A549 (cell line): ENCODE measurements around the gene B3GALT6.

Experiments
- CEBPB ChIP-seq, 2 experiments: fragments of >200 bp in 1 of 2; sonication (Bioruptor Twin) in 1 of 2; formaldehyde crosslinking in 1 of 2; IDR thresholded peaks; 2 replicates each; pipeline ENCODE4 v1.6.1; 2012 to 2016
- TF ChIP-seq, protein P1 (sequence below): fragments of >200 bp; sonication (Bioruptor Twin); formaldehyde crosslinking; IDR thresholded peaks from 3 replicates; pipeline ENCODE4 v1.5.1; 2016
- TF ChIP-seq, protein P2 (sequence below): fragments of 200-600 bp; sonication (generic); IDR thresholded peaks from 2 replicates; pipeline ENCODE4 v1.6.1; 2016; ENCODE audit warnings: antibody characterized with exemption, mild to moderate bottlenecking, moderate library complexity

DNA sequence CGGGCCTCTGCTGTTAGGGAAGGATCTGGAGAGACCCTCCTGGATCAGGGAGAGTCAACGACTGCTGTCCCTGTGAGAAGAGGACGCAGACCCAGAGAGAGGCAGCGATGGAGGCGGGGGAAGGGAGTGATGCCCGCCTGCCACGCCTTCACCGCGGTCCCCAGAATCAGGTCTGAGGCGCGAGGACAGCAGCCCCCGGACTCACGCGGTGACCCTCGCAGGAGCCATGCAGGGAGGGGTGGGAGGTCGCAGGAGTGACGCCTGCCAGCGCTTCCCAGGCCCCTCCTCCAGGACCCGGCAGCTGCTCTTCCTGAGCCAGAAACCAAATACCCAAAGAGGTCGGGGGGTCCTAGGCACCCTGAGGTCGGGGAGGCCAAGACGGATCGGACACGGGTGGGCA, 11.8 kb upstream of the B3GALT6 start:
- TF ChIP-seq CEBPB (IDR thresholded peaks at IDR 0.05) = no peak
- TF ChIP-seq, protein P1, sequence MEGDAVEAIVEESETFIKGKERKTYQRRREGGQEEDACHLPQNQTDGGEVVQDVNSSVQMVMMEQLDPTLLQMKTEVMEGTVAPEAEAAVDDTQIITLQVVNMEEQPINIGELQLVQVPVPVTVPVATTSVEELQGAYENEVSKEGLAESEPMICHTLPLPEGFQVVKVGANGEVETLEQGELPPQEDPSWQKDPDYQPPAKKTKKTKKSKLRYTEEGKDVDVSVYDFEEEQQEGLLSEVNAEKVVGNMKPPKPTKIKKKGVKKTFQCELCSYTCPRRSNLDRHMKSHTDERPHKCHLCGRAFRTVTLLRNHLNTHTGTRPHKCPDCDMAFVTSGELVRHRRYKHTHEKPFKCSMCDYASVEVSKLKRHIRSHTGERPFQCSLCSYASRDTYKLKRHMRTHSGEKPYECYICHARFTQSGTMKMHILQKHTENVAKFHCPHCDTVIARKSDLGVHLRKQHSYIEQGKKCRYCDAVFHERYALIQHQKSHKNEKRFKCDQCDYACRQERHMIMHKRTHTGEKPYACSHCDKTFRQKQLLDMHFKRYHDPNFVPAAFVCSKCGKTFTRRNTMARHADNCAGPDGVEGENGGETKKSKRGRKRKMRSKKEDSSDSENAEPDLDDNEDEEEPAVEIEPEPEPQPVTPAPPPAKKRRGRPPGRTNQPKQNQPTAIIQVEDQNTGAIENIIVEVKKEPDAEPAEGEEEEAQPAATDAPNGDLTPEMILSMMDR = no peak
- TF ChIP-seq, protein P2, sequence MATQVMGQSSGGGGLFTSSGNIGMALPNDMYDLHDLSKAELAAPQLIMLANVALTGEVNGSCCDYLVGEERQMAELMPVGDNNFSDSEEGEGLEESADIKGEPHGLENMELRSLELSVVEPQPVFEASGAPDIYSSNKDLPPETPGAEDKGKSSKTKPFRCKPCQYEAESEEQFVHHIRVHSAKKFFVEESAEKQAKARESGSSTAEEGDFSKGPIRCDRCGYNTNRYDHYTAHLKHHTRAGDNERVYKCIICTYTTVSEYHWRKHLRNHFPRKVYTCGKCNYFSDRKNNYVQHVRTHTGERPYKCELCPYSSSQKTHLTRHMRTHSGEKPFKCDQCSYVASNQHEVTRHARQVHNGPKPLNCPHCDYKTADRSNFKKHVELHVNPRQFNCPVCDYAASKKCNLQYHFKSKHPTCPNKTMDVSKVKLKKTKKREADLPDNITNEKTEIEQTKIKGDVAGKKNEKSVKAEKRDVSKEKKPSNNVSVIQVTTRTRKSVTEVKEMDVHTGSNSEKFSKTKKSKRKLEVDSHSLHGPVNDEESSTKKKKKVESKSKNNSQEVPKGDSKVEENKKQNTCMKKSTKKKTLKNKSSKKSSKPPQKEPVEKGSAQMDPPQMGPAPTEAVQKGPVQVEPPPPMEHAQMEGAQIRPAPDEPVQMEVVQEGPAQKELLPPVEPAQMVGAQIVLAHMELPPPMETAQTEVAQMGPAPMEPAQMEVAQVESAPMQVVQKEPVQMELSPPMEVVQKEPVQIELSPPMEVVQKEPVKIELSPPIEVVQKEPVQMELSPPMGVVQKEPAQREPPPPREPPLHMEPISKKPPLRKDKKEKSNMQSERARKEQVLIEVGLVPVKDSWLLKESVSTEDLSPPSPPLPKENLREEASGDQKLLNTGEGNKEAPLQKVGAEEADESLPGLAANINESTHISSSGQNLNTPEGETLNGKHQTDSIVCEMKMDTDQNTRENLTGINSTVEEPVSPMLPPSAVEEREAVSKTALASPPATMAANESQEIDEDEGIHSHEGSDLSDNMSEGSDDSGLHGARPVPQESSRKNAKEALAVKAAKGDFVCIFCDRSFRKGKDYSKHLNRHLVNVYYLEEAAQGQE = no peak
